DLD1 (cell line): Measurements from ENCODE around the gene STIMATE.

Experiments used
- in situ Hi-C: cut with HindIII; loops from 2 replicates; pipeline ENCODE4 v1.10.0; 2017; ENCODE audit warnings: low sequenced_read_pairs

Gene STIMATE

GRCh38 chr3:52824037-52824436 lies 73.3 kb downstream of the STIMATE start:
- in situ Hi-C loops = no loop called here

GRCh38 chr3:52822363-52822762 lies 75.0 kb downstream of the STIMATE start:
- in situ Hi-C loops = no loop called here

- in situ Hi-C loops = no loop called here
Observed at GRCh38 chr3:52820736-52821135, 76.6 kb downstream of the STIMATE start.

GRCh38 chr3:52819936-52820335 lies 77.4 kb downstream of the STIMATE start:
- in situ Hi-C loops = no loop called here

- in situ Hi-C loops = no loop called here
Observed at GRCh38 chr3:52817860-52818259, 79.5 kb downstream of the STIMATE start.

- in situ Hi-C loops = no loop called here
Observed at GRCh38 chr3:52817221-52817620, 80.1 kb downstream of the STIMATE start.

GRCh38 chr3:52816654-52817053 lies 80.7 kb downstream of the STIMATE start:
- in situ Hi-C loops = no loop called here

- in situ Hi-C loops = no loop called here
Observed at GRCh38 chr3:52816199-52816598, 81.1 kb downstream of the STIMATE start.

- in situ Hi-C loops = no loop called here
Observed at GRCh38 chr3:52813810-52814209, 83.5 kb downstream of the STIMATE start.

- in situ Hi-C loops = no loop called here
Observed at GRCh38 chr3:52811452-52812011, 85.8 kb downstream of the STIMATE start.

- in situ Hi-C loops = no loop called here
Observed at GRCh38 chr3:52810923-52811322, 86.4 kb downstream of the STIMATE start.

- in situ Hi-C loops = no loop called here
Observed at GRCh38 chr3:52809662-52810377, 87.5 kb downstream of the STIMATE start.

GRCh38 chr3:52809149-52809548 lies 88.2 kb downstream of the STIMATE start:
- in situ Hi-C loops = no loop called here

- in situ Hi-C loops = no loop called here
Observed at GRCh38 chr3:52805270-52806039, 91.9 kb downstream of the STIMATE start.

- in situ Hi-C loops = no loop called here
Observed at GRCh38 chr3:52801839-52802238, 95.5 kb downstream of the STIMATE start.

- in situ Hi-C loops = no loop called here
Observed at GRCh38 chr3:52800079-52800478, 97.3 kb downstream of the STIMATE start.

- in situ Hi-C loops = no loop called here
Observed at GRCh38 chr3:52798978-52799476, 98.3 kb downstream of the STIMATE start.

GRCh38 chr3:52798376-52798977 lies 98.9 kb downstream of the STIMATE start:
- in situ Hi-C loops = no loop called here

- in situ Hi-C loops = no loop called here
Observed at GRCh38 chr3:52796411-52796810, 100.9 kb downstream of the STIMATE start.

GRCh38 chr3:52795298-52795900 lies 101.9 kb downstream of the STIMATE start:
- in situ Hi-C loops = no loop called here

- in situ Hi-C loops = no loop called here
Observed at GRCh38 chr3:52794612-52795099, 102.7 kb downstream of the STIMATE start, which contains the start of gene ITIH3. TSS of gene ITIH3 (plus strand) at chr3:52794796. CDS start at chr3:52794804, 8 bp downstream.
